Adrenal gland (tissue), 12 donors: Measurements from ENCODE around the gene NPC1. TPM values are rescaled to one million over a fixed set of nuclear protein-coding genes. Genes with fewer than 3 reads are reported as not detected.
"Not testable (repeated sequence)": the region's sequence is repeated elsewhere in the genome, so short reads cannot be mapped to it uniquely, and the experiment has no call there.

Experiments used
- DNase-seq, 7 donors: peaks; one replicate each; pipeline ENCODE4 v3.0.0-alpha.2; 2019 to 2020
- H3K27ac ChIP-seq, 5 donors: fragments of 200-600 bp; sonication (generic) in 4 of 5; 1 replicate in 3 of 5; 2 replicates in 2 of 5; pipeline versions ENCODE4 v1.5.1 to v1.8.0; 2016 to 2020; ENCODE audit warnings: mild to moderate bottlenecking in 1 of 5
- H3K27me3 ChIP-seq: fragments of 200-600 bp; 2 replicates; pipeline ENCODE4 v1.8.0; 2021
- H3K36me3 ChIP-seq, 2 donors: fragments of 200-600 bp; replicated peaks in 1 of 2; 1 replicate in 1 of 2; 2 replicates in 1 of 2; pipeline versions ENCODE4 v1.5.1 to v1.8.0; 2018 to 2022
- H3K4me1 ChIP-seq, 2 donors: fragments of 200-600 bp; replicated peaks in 1 of 2; 1 replicate in 1 of 2; 2 replicates in 1 of 2; pipeline versions ENCODE4 v1.5.1 to v1.8.0; 2018 to 2021
- H3K4me3 ChIP-seq, 4 donors: fragments of 200-600 bp; sonication (generic) in 3 of 4; one replicate each; pipeline ENCODE4 v1.5.1; 2016 to 2018
- H3K9me3 ChIP-seq, 3 donors: fragments of 200-600 bp; sonication (generic) in 1 of 3; replicated peaks in 1 of 3; 1 replicate in 2 of 3; 2 replicates in 1 of 3; pipeline versions ENCODE4 v1.5.1 to v1.8.0; 2016 to 2021
- POLR2A ChIP-seq, 2 donors: fragments of 450-650 bp; IDR thresholded peaks; one replicate each; pipeline ENCODE4 v1.6.1; 2017; ENCODE audit warnings: antibody characterized with exemption in 2 of 2, mild to moderate bottlenecking in 2 of 2, moderate library complexity in 1 of 2
- WGBS, 4 donors: extraction: QIAGEN DNeasy Blood & Tissue Kit in 2 of 4; methylation state at CpG; one replicate each; pipeline versions ENCODE4 v1.1.5 to v1.1.7; 2013 to 2017; 5-methylcytosine and 5-hydroxymethylcytosine counted together
- intact Hi-C, 2 donors: fragments of 100-400 bp; cut with DNase I; formaldehyde crosslinking; loops; one replicate each; pipeline versions ENCODE4 v1.14.1 to v1.15.0; 2022 to 2023
- polyA plus RNA-seq, 3 donors: library from polyadenylated mRNA; stranded (reverse); fragments of 200-250 nt in 2 of 3; fragments of 350-450 nt in 1 of 3; fragmentation: Illumina TruSeq in 1 of 3; extraction: RNeasy Lipid Tissue Mini Kit (QIAGEN cat#74804) in 1 of 3; gene quantifications; one replicate each; pipeline ENCODE4 v1.2.3, GENCODE V29; 2013 to 2014
- total RNA-seq, 9 donors: library from RNA; depleted of rRNA in 4 of 9; stranded (reverse); fragments of >200 nt in 4 of 9; fragments of 120-200 nt in 1 of 9; fragmentation: NEBNext Ultra II Directional in 1 of 9; extraction: Animal tissue kit (Norgen Biotek cat#: 25700) in 1 of 9; gene quantifications; one replicate each; pipeline versions ENCODE4 v1.1.0 to v1.2.4, GENCODE V29; 2013 to 2023
- TF ChIP-seq, protein P1 (sequence below), 6 experiments: fragments of 450-650 bp in 4 of 6; fragments of 200-600 bp in 2 of 6; sonication (generic) in 1 of 6; IDR thresholded peaks; 1 replicate in 5 of 6; 2 replicates in 1 of 6; pipeline versions ENCODE4 v1.5.1 to v1.8.0; 2016 to 2021; ENCODE audit warnings: antibody characterized with exemption in 6 of 6, mild to moderate bottlenecking in 2 of 6, moderate library complexity in 1 of 6
- donor health status: healthy with polysubstance abuse.
- donor health status: Bipolar disorder and iron deficiency.
- donor health status: DM: yes; HTN: yes; CAD: no.
- donor health status: DM: no; HTN: no; CAD: no.
- donor health status: DM: no; HTN: no; CAD: no.
- donor health status: DM: yes; HTN: yes; CAD: no.

Gene NPC1
- total and polyA plus RNA-seq, 12 donors: 38.3 to 1,631 (median 117) TPM

- peaks cover 0 to 8% of the 10 kb centered on the region in 2 donors for H3K4me1 ChIP-seq
- H3K4me3 ChIP-seq: no peak overlapping the region
- WGBS, 4 donors: 86 to 100% (median 93%) methylated on average over 1 of the region's 1 CpG
- peak in 1 of 7 donors; percentile 8 for DNase-seq
- peaks cover 0 to 47% of the 10 kb centered on the region in 2 donors for H3K36me3 ChIP-seq
- intact Hi-C loops: loop anchor here in 1 of 2 donors (10.0 kb wide), 1 partner anchor 192 kb away; no protein-coding TSS in a partner anchor
- no peak for TF ChIP-seq POLR2A (IDR thresholded peaks at IDR 0.05)
- TF ChIP-seq, protein P1, sequence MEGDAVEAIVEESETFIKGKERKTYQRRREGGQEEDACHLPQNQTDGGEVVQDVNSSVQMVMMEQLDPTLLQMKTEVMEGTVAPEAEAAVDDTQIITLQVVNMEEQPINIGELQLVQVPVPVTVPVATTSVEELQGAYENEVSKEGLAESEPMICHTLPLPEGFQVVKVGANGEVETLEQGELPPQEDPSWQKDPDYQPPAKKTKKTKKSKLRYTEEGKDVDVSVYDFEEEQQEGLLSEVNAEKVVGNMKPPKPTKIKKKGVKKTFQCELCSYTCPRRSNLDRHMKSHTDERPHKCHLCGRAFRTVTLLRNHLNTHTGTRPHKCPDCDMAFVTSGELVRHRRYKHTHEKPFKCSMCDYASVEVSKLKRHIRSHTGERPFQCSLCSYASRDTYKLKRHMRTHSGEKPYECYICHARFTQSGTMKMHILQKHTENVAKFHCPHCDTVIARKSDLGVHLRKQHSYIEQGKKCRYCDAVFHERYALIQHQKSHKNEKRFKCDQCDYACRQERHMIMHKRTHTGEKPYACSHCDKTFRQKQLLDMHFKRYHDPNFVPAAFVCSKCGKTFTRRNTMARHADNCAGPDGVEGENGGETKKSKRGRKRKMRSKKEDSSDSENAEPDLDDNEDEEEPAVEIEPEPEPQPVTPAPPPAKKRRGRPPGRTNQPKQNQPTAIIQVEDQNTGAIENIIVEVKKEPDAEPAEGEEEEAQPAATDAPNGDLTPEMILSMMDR (IDR thresholded peaks at IDR 0.05): no peak
- no peak overlapping the region for H3K27ac ChIP-seq
- no peaks in the 10 kb centered on the region for H3K9me3 ChIP-seq
- H3K27me3 ChIP-seq: no peaks in the 10 kb centered on the region
Observed at GRCh38 chr18:23512641-23513040, 73.7 kb downstream of the NPC1 start.

GRCh38 chr18:23512216-23512615, 74.1 kb downstream of the NPC1 start:
- H3K4me3 ChIP-seq, H3K27ac ChIP-seq, H3K4me1 ChIP-seq, H3K27me3 ChIP-seq, H3K9me3 ChIP-seq: not testable (repeated sequence)
- 82 to 90% (median 87%) methylated on average over 7 of the region's 7 CpGs for WGBS, 4 donors
- DNase-seq: peak in 2 of 7 donors; percentile 5 to 21
- H3K36me3 ChIP-seq: peaks cover 0 to 42% of the 10 kb centered on the region in 2 donors
- intact Hi-C loops: loop anchor here in 1 of 2 donors (10.0 kb wide), 1 partner anchor 193 kb away; no protein-coding TSS in a partner anchor

- 95 to 100% (median 98%) methylated on average over 2 of the region's 2 CpGs for WGBS, 4 donors
- intact Hi-C loops: loop anchor here in 1 of 2 donors (10.0 kb wide), 1 partner anchor 194 kb away; no protein-coding TSS in a partner anchor
Observed at GRCh38 chr18:23510923-23511322, 75.4 kb downstream of the NPC1 start.

DNA sequence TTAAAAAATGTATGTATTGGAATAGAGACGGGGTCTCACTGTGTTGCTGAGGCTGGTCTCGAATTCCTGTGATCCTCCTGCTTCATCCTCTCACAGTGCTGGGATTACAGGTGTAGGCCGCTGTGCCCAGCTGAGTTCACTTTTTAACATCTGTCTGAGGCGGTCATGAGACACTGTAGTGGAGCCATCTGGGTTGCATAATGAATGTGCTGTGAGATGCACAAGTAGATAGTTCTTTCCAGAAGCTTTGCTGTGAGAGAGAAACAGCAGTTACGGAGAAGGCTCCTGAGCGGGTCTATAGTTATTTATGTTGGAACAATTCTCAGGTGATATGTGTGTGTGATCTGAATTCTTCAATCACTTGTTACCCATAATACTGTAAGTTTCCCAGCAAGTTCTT, 79.9 kb downstream of the NPC1 start:
- peak in 1 of 7 donors; percentile 11 for DNase-seq
- intact Hi-C loops: no loop called here
- Histone ChIP-seq H3K36me3 (peaks cover 0 to 25% of the 10 kb centered on the region in 2 donors), H3K9me3 (no peaks in the 10 kb centered on the region), H3K27me3 (no peaks in the 10 kb centered on the region), H3K4me1 (peaks cover 6 to 15% of the 10 kb centered on the region in 2 donors), H3K27ac (no peak overlapping the region), H3K4me3 (no peak overlapping the region)
- 79 to 93% (median 85%) methylated on average over 6 of the region's 6 CpGs for WGBS, 4 donors
- TF ChIP-seq, protein P1 (IDR thresholded peaks at IDR 0.05): no peak
- no peak for TF ChIP-seq POLR2A (IDR thresholded peaks at IDR 0.05)

More at GRCh38 chr18:23510923-23511322, 75.4 kb downstream of the NPC1 start:
- peaks cover 0 to 32% of the 10 kb centered on the region in 2 donors for H3K36me3 ChIP-seq
- peak in 2 of 7 donors; percentile 1 to 24 for DNase-seq
- H3K27ac ChIP-seq, H3K27me3 ChIP-seq, H3K4me1 ChIP-seq, H3K4me3 ChIP-seq, H3K9me3 ChIP-seq: not testable (repeated sequence)

DNA sequence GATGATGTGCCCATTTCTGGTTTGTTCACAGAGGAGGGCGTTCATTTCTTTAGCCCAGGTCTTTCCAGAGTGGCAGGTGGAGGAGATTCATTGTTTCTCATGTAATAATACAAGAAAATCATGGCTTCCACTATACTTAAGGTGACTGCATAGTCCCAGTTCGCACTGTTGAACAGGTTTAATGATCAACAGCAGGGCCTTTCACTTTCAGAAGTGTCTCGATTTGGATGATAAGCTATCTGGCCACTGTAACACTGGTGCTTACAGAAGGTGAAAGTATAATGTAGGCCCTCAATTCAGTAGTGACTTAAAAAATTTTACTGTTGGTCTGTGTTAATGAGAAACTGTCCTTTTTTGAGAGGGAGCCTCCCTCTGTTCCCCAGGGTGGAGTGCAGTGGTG, 81.6 kb downstream of the NPC1 start:
- H3K4me1 ChIP-seq: peaks cover 6 to 15% of the 10 kb centered on the region in 2 donors
- intact Hi-C loops: no loop called here

More for the DNA sequence above, 81.6 kb downstream of the NPC1 start:
- H3K9me3 ChIP-seq: no peaks in the 10 kb centered on the region
- H3K27me3 ChIP-seq: no peaks in the 10 kb centered on the region
- WGBS, 4 donors: 84 to 95% (median 88%) methylated on average over 3 of the region's 3 CpGs
- peak overlapping the region in 1 of 4 donors; percentile 91 for H3K4me3 ChIP-seq
- TF ChIP-seq, protein P1 (IDR thresholded peaks at IDR 0.05): no peak
- TF ChIP-seq POLR2A (IDR thresholded peaks at IDR 0.05): no peak
- no peak for DNase-seq
- no peak overlapping the region for H3K27ac ChIP-seq
- peaks cover 0 to 16% of the 10 kb centered on the region in 2 donors for H3K36me3 ChIP-seq
